ENCODE measurements around the gene UQCRC1. TPM values are rescaled to one million over a fixed set of nuclear protein-coding genes. Genes with fewer than 3 reads are reported as not detected.

The UQCRC1 gene
- total and polyA plus RNA-seq, 2 donors from 2014 or later = 207 to 584 TPM

- no peaks in the 10 kb centered on the region for H3K9me3 ChIP-seq (ENCODE audit: control insufficient read depth in 2 of 3, insufficient read depth in 1 of 3, low read length in 3 of 3)
- peaks cover 0 to 2% (median 0%) of the 10 kb centered on the region in 3 donors for H3K36me3 ChIP-seq (ENCODE audit: control insufficient read depth in 2 of 3, insufficient read depth in 3 of 3, low read length in 3 of 3)
- DNase-seq = no peak
- no peak overlapping the region for H3K27ac ChIP-seq (ENCODE audit: low read depth in 2 of 2, low read length in 2 of 2)
- no peaks in the 10 kb centered on the region for H3K27me3 ChIP-seq (ENCODE audit: control insufficient read depth, insufficient read depth, low read length)
- FAIRE-seq = no peak
- no peak overlapping the region for H3K9ac ChIP-seq (ENCODE audit: low read length in 3 of 3)
- no peaks in the 10 kb centered on the region for H3K4me1 ChIP-seq (ENCODE audit: control insufficient read depth in 2 of 3, insufficient read depth in 2 of 3, low read depth in 1 of 3, low read length in 3 of 3)
- intact Hi-C loops (cut with DNase I) = no loop called here
- H3K4me3 ChIP-seq (ENCODE audit: low read length in 3 of 3) = no peak overlapping the region
- TF ChIP-seq, protein P1, sequence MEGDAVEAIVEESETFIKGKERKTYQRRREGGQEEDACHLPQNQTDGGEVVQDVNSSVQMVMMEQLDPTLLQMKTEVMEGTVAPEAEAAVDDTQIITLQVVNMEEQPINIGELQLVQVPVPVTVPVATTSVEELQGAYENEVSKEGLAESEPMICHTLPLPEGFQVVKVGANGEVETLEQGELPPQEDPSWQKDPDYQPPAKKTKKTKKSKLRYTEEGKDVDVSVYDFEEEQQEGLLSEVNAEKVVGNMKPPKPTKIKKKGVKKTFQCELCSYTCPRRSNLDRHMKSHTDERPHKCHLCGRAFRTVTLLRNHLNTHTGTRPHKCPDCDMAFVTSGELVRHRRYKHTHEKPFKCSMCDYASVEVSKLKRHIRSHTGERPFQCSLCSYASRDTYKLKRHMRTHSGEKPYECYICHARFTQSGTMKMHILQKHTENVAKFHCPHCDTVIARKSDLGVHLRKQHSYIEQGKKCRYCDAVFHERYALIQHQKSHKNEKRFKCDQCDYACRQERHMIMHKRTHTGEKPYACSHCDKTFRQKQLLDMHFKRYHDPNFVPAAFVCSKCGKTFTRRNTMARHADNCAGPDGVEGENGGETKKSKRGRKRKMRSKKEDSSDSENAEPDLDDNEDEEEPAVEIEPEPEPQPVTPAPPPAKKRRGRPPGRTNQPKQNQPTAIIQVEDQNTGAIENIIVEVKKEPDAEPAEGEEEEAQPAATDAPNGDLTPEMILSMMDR (IDR thresholded peaks at IDR 0.05; ENCODE audit: borderline replicate concordance, extremely low read depth, insufficient read depth) = no peak
Observed at GRCh38 chr3:48573973-48574585, 35.4 kb downstream of the UQCRC1 start.

DNA sequence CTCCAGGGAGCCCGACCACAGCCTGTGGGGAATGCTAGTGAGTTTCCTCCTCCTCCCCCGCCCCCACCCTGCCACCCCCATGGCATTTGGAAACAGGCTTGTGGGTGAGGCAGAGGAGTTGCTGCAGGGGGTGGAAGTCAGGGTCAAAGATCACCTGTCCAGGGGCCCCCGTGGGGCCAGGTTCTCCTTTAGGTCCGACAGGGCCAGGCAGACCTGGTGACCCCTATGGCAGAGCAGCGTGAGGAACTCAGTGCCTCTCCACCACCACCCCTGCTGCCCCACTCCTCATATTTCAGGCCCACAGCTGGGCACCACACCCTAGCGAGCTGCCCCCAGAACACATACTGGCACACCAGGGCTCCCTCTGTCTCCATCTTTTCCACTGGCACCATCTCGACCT is 36.9 kb downstream of the UQCRC1 start:
- H3K9me3 ChIP-seq (ENCODE audit: control insufficient read depth in 2 of 3, insufficient read depth in 1 of 3, low read length in 3 of 3) = no peaks in the 10 kb centered on the region
- FAIRE-seq (no peak), DNase-seq (no peak)
- H3K4me3 ChIP-seq (ENCODE audit: low read length in 3 of 3) = no peak overlapping the region
- H3K36me3 ChIP-seq (ENCODE audit: control insufficient read depth in 2 of 3, insufficient read depth in 3 of 3, low read length in 3 of 3) = peaks cover 0 to 2% (median 0%) of the 10 kb centered on the region in 3 donors
- H3K4me1 ChIP-seq (ENCODE audit: control insufficient read depth in 2 of 3, insufficient read depth in 2 of 3, low read depth in 1 of 3, low read length in 3 of 3) = no peaks in the 10 kb centered on the region
- no peaks in the 10 kb centered on the region for H3K27me3 ChIP-seq (ENCODE audit: control insufficient read depth, insufficient read depth, low read length)
- H3K9ac ChIP-seq (ENCODE audit: low read length in 3 of 3) = no peak overlapping the region
- H3K27ac ChIP-seq (ENCODE audit: low read depth in 2 of 2, low read length in 2 of 2) = no peak overlapping the region
- intact Hi-C loops (cut with DNase I) = no loop called here
- TF ChIP-seq, protein P1 (IDR thresholded peaks at IDR 0.05; ENCODE audit: borderline replicate concordance, extremely low read depth, insufficient read depth) = no peak

GRCh38 chr3:48571938-48572337 is 37.5 kb downstream of the UQCRC1 start:
- Histone ChIP-seq H3K4me1 (ENCODE audit: control insufficient read depth in 2 of 3, insufficient read depth in 2 of 3, low read depth in 1 of 3, low read length in 3 of 3) (no peaks in the 10 kb centered on the region), H3K27me3 (ENCODE audit: control insufficient read depth, insufficient read depth, low read length) (no peaks in the 10 kb centered on the region), H3K36me3 (ENCODE audit: control insufficient read depth in 2 of 3, insufficient read depth in 3 of 3, low read length in 3 of 3) (no peaks in the 10 kb centered on the region), H3K27ac (ENCODE audit: low read depth in 2 of 2, low read length in 2 of 2) (no peak overlapping the region), H3K9me3 (ENCODE audit: control insufficient read depth in 2 of 3, insufficient read depth in 1 of 3, low read length in 3 of 3) (no peaks in the 10 kb centered on the region), H3K4me3 (ENCODE audit: low read length in 3 of 3) (no peak overlapping the region), H3K9ac (ENCODE audit: low read length in 3 of 3) (no peak overlapping the region)
- intact Hi-C loops (cut with DNase I) = no loop called here
- DNase-seq = no peak
- FAIRE-seq = no peak
- TF ChIP-seq, protein P1 (IDR thresholded peaks at IDR 0.05; ENCODE audit: borderline replicate concordance, extremely low read depth, insufficient read depth) = no peak

All from kidney (tissue), 14 donors.